CD4-positive, alpha-beta T cell (primary cell): ENCODE results near the gene MAP1LC3B2. TPM values are rescaled to one million over a fixed set of nuclear protein-coding genes. Genes with fewer than 3 reads are reported as not detected.

Experiments used
- ATAC-seq: fragments of 200-7000 bp; cut with Tn5 transposase; one replicate; pipeline ENCODE4 v1.10.0; 2022; ENCODE audit warnings: mild to moderate bottlenecking; ENCODE audit not compliant: poor library complexity
- CTCF ChIA-PET: fragments of 350-600 bp; sonication (Branson Sonifier 250); formaldehyde crosslinking; loops from one replicate; lab custom pipeline; 2021; ENCODE audit warnings: antibody characterized with exemption, inconsistent platforms; lab: Charles Lee
- POLR2A ChIA-PET: fragments of 350-600 bp; sonication (Branson Sonifier 250); formaldehyde crosslinking; loops from one replicate; lab custom pipeline; 2021; ENCODE audit warnings: antibody characterized with exemption, inconsistent platforms; lab: Charles Lee
- DNase-seq, 14 experiments: peaks; one replicate each; pipeline ENCODE4 v3.0.0-alpha.2; 2013 to 2020; ENCODE audit warnings: mixed read lengths in 2 of 14
- H3K27ac ChIP-seq, 2 donors: one replicate each; pipeline versions ENCODE4 v1.5.1 to v1.7.0; 2013; ENCODE audit warnings: low read length in 2 of 2, low read depth in 1 of 2, mild to moderate bottlenecking in 1 of 2
- H3K27me3 ChIP-seq, 2 experiments: 1 replicate in 1 of 2; 2 replicates in 1 of 2; pipeline versions ENCODE4 v1.6.1 to v1.7.0; 2013; ENCODE audit warnings: low read length in 2 of 2, control low read depth in 1 of 2, mild to moderate bottlenecking in 1 of 2, moderate library complexity in 1 of 2; ENCODE audit not compliant: insufficient read depth in 2 of 2, control insufficient read depth in 1 of 2
- H3K36me3 ChIP-seq: one replicate; pipeline ENCODE4 v1.6.1; 2013; ENCODE audit warnings: low read length, control low read depth; ENCODE audit not compliant: insufficient read depth
- H3K4me1 ChIP-seq: one replicate; pipeline ENCODE4 v1.6.1; 2013; ENCODE audit warnings: low read length, control low read depth; ENCODE audit not compliant: insufficient read depth
- H3K4me3 ChIP-seq: one replicate; pipeline ENCODE4 v1.5.1; 2013; ENCODE audit warnings: mild to moderate bottlenecking, low read length, moderate library complexity
- H3K9me3 ChIP-seq, 2 experiments: 1 replicate in 1 of 2; 2 replicates in 1 of 2; pipeline versions ENCODE4 v1.6.1 to v1.7.0; 2013; ENCODE audit warnings: low read length in 2 of 2, mild to moderate bottlenecking in 2 of 2, control low read depth in 1 of 2, moderate library complexity in 1 of 2; ENCODE audit not compliant: control insufficient read depth in 1 of 2, insufficient read depth in 1 of 2
- H3K27ac Mint-ChIP-seq: one replicate; pipeline ENCODE4 v1.8.0; 2020; ENCODE audit warnings: mixed read lengths
- H3K27me3 Mint-ChIP-seq: one replicate; pipeline ENCODE4 v1.8.0; 2021; ENCODE audit warnings: mixed read lengths
- H3K36me3 Mint-ChIP-seq: one replicate; pipeline ENCODE4 v1.8.0; 2021; ENCODE audit warnings: low read depth, mixed read lengths
- H3K4me1 Mint-ChIP-seq: one replicate; pipeline ENCODE4 v1.8.0; 2021; ENCODE audit warnings: low read depth, mixed read lengths
- H3K4me3 Mint-ChIP-seq: one replicate; pipeline ENCODE4 v1.8.0; 2020; ENCODE audit warnings: mild to moderate bottlenecking, mixed read lengths
- H3K9me3 Mint-ChIP-seq: one replicate; pipeline ENCODE4 v1.8.0; 2020; ENCODE audit warnings: mixed read lengths
- CTCF ChIP-seq: fragments of 200-600 bp; IDR thresholded peaks from one replicate; pipeline ENCODE4 v1.8.0; 2022; ENCODE audit warnings: antibody characterized with exemption, mild to moderate bottlenecking
- intact Hi-C, 2 experiments: fragments of 100-400 bp; cut with DNase I in 1 of 2; cut with micrococcal nuclease in 1 of 2; formaldehyde crosslinking; loops; one replicate each; pipeline versions ENCODE4 v1.15.1 to v1.9.0; 2023 to 2025; cut with DNase I, micrococcal nuclease
- total RNA-seq, 174 experiments: library from RNA in 2 of 174; stranded (reverse) in 2 of 174; gene quantifications; one replicate each; pipeline ENCODE4 v1.2.3 and lab custom pipeline; 2021 to 2026

MAP1LC3B2 gene
- total RNA-seq, 2 experiments from 2014 or later = 1.5 to 2.1 TPM

- Histone ChIP-seq H3K9me3 (peaks cover 14 to 16% of the 10 kb centered on the region in 2 experiments), H3K36me3 (no peaks in the 10 kb centered on the region), H3K27ac (no peak overlapping the region), H3K4me3 (no peak overlapping the region), H3K4me1 (no peaks in the 10 kb centered on the region), H3K27me3 (no peaks in the 10 kb centered on the region)
- ATAC-seq = no peak
- TF ChIP-seq CTCF = no peak
- no peak overlapping the region for H3K4me3 Mint-ChIP-seq
- intact Hi-C loops = no loop called here
- no peaks in the 10 kb centered on the region for H3K4me1 Mint-ChIP-seq
- no peak for DNase-seq
- ChIA-PET CTCF (no interaction called here), POLR2A (no interaction called here)
- peaks cover 3% of the 10 kb centered on the region for H3K9me3 Mint-ChIP-seq
- H3K27me3 Mint-ChIP-seq = no peaks in the 10 kb centered on the region
- no peak overlapping the region for H3K27ac Mint-ChIP-seq
- no peaks in the 10 kb centered on the region for H3K36me3 Mint-ChIP-seq
These were observed 62.0 kb downstream of the MAP1LC3B2 start for GRCh38 chr12:116621194-116621593.

GRCh38 chr12:116624516-116624915, 65.3 kb downstream of the MAP1LC3B2 start:
- H3K27ac Mint-ChIP-seq = no peak overlapping the region
- H3K36me3 Mint-ChIP-seq = no peaks in the 10 kb centered on the region
- H3K4me3 Mint-ChIP-seq = no peak overlapping the region
- ChIA-PET CTCF (no interaction called here), POLR2A (no interaction called here)
- H3K27me3 Mint-ChIP-seq = peaks cover 8% of the 10 kb centered on the region
- no peak overlapping the region for H3K27ac ChIP-seq
- no peak for DNase-seq
- no peak for ATAC-seq
- H3K4me1 ChIP-seq = no peaks in the 10 kb centered on the region
- H3K9me3 ChIP-seq = peaks cover 12 to 16% of the 10 kb centered on the region in 2 experiments
- H3K4me1 Mint-ChIP-seq = no peaks in the 10 kb centered on the region
- H3K36me3 ChIP-seq = no peaks in the 10 kb centered on the region
- peaks cover 0 to 2% of the 10 kb centered on the region in 2 experiments for H3K27me3 ChIP-seq
- no peak overlapping the region for H3K4me3 ChIP-seq
- no peak for TF ChIP-seq CTCF
- H3K9me3 Mint-ChIP-seq = peaks cover 3% of the 10 kb centered on the region
- intact Hi-C loops = no loop called here

GRCh38 chr12:116626153-116626552, 67.0 kb downstream of the MAP1LC3B2 start:
- Histone ChIP-seq H3K4me3 (no peak overlapping the region), H3K4me1 (no peaks in the 10 kb centered on the region), H3K27me3 (peaks cover 4 to 5% of the 10 kb centered on the region in 2 experiments), H3K27ac (no peak overlapping the region), H3K9me3 (peaks cover 12 to 16% of the 10 kb centered on the region in 2 experiments), H3K36me3 (no peaks in the 10 kb centered on the region)
- Mint-ChIP-seq H3K27me3 (peaks cover 8% of the 10 kb centered on the region), H3K27ac (no peak overlapping the region), H3K4me3 (no peak overlapping the region), H3K4me1 (no peaks in the 10 kb centered on the region), H3K36me3 (no peaks in the 10 kb centered on the region), H3K9me3 (peaks cover 3% of the 10 kb centered on the region)
- DNase-seq (no peak), ATAC-seq (no peak)
- ChIA-PET CTCF (no interaction called here), POLR2A (no interaction called here)
- TF ChIP-seq CTCF = no peak
- intact Hi-C loops = no loop called here

Other genes with a start within 250 kb of the MAP1LC3B2 start
- 1 to 10 TPM; 7.6 to 7.8 TPM for gene SPRING1, start 178.7 kb downstream of the MAP1LC3B2 start, total RNA-seq
- gene RNFT2, start 178.9 kb downstream of the MAP1LC3B2 start, total RNA-seq = 1 to 10 TPM; 4.9 to 6.0 TPM